ENCODE results near the gene KLF3. TPM values are rescaled to one million over a fixed set of nuclear protein-coding genes. Genes with fewer than 3 reads are reported as not detected.

Gene KLF3
- total and polyA plus RNA-seq, 2 of the 8 experiments (the other 6 are each of a cell fraction or from before 2014, with no cell fraction given) = 8.0 to 14.9 TPM

DNA sequence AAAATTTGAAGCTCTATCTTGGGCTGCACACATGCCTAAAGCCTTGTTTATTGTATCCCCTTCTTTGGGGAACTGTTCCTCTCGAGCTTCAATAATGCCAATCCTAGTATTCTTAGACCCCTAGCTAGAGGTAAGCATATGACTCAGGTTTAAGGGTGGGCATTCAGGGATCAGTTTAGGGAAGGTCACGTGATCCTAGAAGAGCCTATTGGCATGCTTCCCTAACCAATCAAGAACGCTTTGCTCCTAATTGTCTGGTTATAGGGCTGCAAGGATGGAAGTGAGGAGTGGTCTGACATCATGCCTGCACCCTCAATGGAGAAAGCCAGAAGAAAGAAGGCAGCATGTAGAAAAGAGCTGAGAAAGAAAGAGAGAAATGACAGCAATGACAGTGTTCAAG is 71.9 kb downstream of the KLF3 start:
- H4K5ac ChIP-seq (ENCODE audit: insufficient read length, low read depth, low read length) = no peak overlapping the region
- H4K8ac ChIP-seq (ENCODE audit: extremely low read depth, insufficient read depth, low read length) = no peak overlapping the region
- no peak overlapping the region for H3K23ac ChIP-seq (ENCODE audit: insufficient read length)
- no peak for DNase-seq (ENCODE audit: low read depth in 1 of 2, low spot score in 2 of 2)
- no peak overlapping the region for H3K9ac ChIP-seq (replicated peaks in 1 of 4; ENCODE audit: extremely low read depth in 1 of 4, low read depth in 3 of 4, low read length in 3 of 4)
- WGBS, 2 experiments (ENCODE audit: extremely low coverage in 1 of 2, insufficient coverage in 1 of 2, insufficient read length in 1 of 2, insufficient replicate concordance in 2 of 2, low coverage in 1 of 2, low lambda C conversion rate in 2 of 2, missing lambda C conversion rate in 1 of 2) = 90% methylated on average over 3 of the region's 3 CpGs; no CpG with 5 or more reads in 1 of the 2 experiments
- H3K79me2 ChIP-seq (ENCODE audit: control insufficient read depth in 1 of 2, insufficient read depth in 2 of 2, low read length in 2 of 2) = no peaks in the 10 kb centered on the region
- H2BK120ac ChIP-seq (replicated peaks; ENCODE audit: low read depth, low read length) = no peak overlapping the region
- no peak overlapping the region for H3K4ac ChIP-seq (replicated peaks; ENCODE audit: insufficient read length, low read depth, low read length)
- FAIRE-seq = no peak
- no peak overlapping the region for H3K14ac ChIP-seq (ENCODE audit: insufficient read length)
- peaks cover 0 to 6% of the 10 kb centered on the region in 2 experiments; a peak in 1 of 4 replicates for H3K9me3 ChIP-seq (ENCODE audit: insufficient read depth in 2 of 2, low read depth in 1 of 2, low read length in 1 of 2)
- H4K91ac ChIP-seq (replicated peaks; ENCODE audit: insufficient read length, low read length) = no peak overlapping the region
- no peak overlapping the region for H3K4me3 ChIP-seq (ENCODE audit: extremely low read depth in 1 of 4, insufficient read depth in 2 of 4, low read depth in 3 of 4, low read length in 4 of 4)
- no peak overlapping the region for H2BK15ac ChIP-seq (ENCODE audit: low read length)
- H3K4me2 ChIP-seq (ENCODE audit: insufficient read depth in 1 of 2, low read depth in 2 of 2, low read length in 2 of 2) = no peak overlapping the region
- peaks cover 14% of the 10 kb centered on the region; the same call in 1 of the 2 replicates for H3K23me2 ChIP-seq (ENCODE audit: low read depth, low read length)
- H3K27me3 ChIP-seq (replicated peaks in 1 of 4; ENCODE audit: control insufficient read depth in 3 of 4, extremely low read depth in 1 of 4, insufficient read depth in 3 of 4, low read length in 3 of 4) = no peaks in the 10 kb centered on the region
- H2AK5ac ChIP-seq (ENCODE audit: low read depth, low read length) = no peak overlapping the region
- CTCF ChIA-PET (ENCODE audit: partially characterized antibody) = interaction anchor here (0.6 to 2.6 kb wide), 4 partner anchors 23 to 556 kb away, joined by 3 to 8 read pairs (median 5); no protein-coding TSS in a partner anchor
- POLR2A ChIA-PET (ENCODE audit: partially characterized antibody) = no interaction called here
- H3K4me1 ChIP-seq (replicated peaks in 1 of 4; ENCODE audit: control insufficient read depth in 3 of 4, insufficient read depth in 4 of 4, low read length in 3 of 4) = no peaks in the 10 kb centered on the region
- H3K79me1 ChIP-seq (ENCODE audit: low read depth, low read length) = no peaks in the 10 kb centered on the region
- no peak overlapping the region for H3K27ac ChIP-seq (ENCODE audit: low read depth, low read length)
- TF ChIP-seq MAFK (IDR thresholded peaks at IDR 0.05; ENCODE audit: low read depth, low read length) = no peak
- TF ChIP-seq EZH2 (IDR thresholded peaks at IDR 0.05; ENCODE audit: low read depth, low read length, severe bottlenecking) = no peak
- no peak for TF ChIP-seq CTBP2 (IDR thresholded peaks at IDR 0.05; ENCODE audit: borderline replicate concordance, insufficient read depth, insufficient read length, low read length)
- TF ChIP-seq EGR1 (IDR thresholded peaks at IDR 0.05; ENCODE audit: borderline replicate concordance, low read depth, low read length) = no peak
- TF ChIP-seq E2F6 (IDR thresholded peaks at IDR 0.05) = no peak
- TF ChIP-seq POLR2A (IDR thresholded peaks at IDR 0.05; ENCODE audit: control extremely low read depth in 1 of 2, low read depth in 2 of 2, low read length in 2 of 2) = no peak
- no peak for TF ChIP-seq CTCF (IDR thresholded peaks at IDR 0.05; ENCODE audit: control extremely low read depth in 1 of 3, insufficient read depth in 1 of 3, low read depth in 1 of 3, low read length in 3 of 3)
- TF ChIP-seq SP2 (IDR thresholded peaks at IDR 0.05; ENCODE audit: low read length) = no peak
- TF ChIP-seq POLR2AphosphoS5 (IDR thresholded peaks at IDR 0.05; ENCODE audit: low read depth, low read length) = no peak
- no peak for TF ChIP-seq PHF8 (conservative IDR thresholded peaks at IDR 0.05; ENCODE audit: low read depth, low read length)
- H3K56ac ChIP-seq (replicated peaks; ENCODE audit: insufficient read length, low read depth, low read length) = no peak overlapping the region
- no peak overlapping the region for H2BK12ac ChIP-seq (ENCODE audit: low read depth, low read length)
- no peak overlapping the region for H2BK20ac ChIP-seq (ENCODE audit: low read length)
- H3K18ac ChIP-seq (ENCODE audit: extremely low read depth, low read length) = no peak overlapping the region
- no peaks in the 10 kb centered on the region for H3K36me3 ChIP-seq (ENCODE audit: control insufficient read depth in 2 of 4, insufficient read depth in 4 of 4, low read length in 3 of 4)
- no peak overlapping the region for H2BK5ac ChIP-seq (ENCODE audit: low read depth, low read length)
- H4K20me1 ChIP-seq (replicated peaks in 1 of 2; ENCODE audit: control insufficient read depth in 1 of 2, insufficient read depth in 2 of 2, low read length in 2 of 2) = peaks cover 0 to 8% of the 10 kb centered on the region in 2 experiments
- no peak overlapping the region for H2AFZ ChIP-seq (ENCODE audit: low read length)
